SK-N-SH (cell line): ENCODE measurements around the gene CFDP1.

Source experiments
- CTCF ChIP-seq: fragments of 200-600 bp; sonication (generic); IDR thresholded peaks from 2 replicates; pipeline ENCODE4 v1.6.1; 2017; ENCODE audit warnings: antibody characterized with exemption, mild to moderate bottlenecking, moderate library complexity
- EP300 ChIP-seq, 2 experiments: IDR thresholded peaks; 2 replicates each; pipeline versions ENCODE4 v1.4.0 to v1.6.1; 2012; ENCODE audit warnings: borderline replicate concordance in 1 of 2, low read depth in 1 of 2, low read length in 1 of 2
- JUND ChIP-seq: IDR thresholded peaks from 2 replicates; pipeline ENCODE4 v1.4.0; 2012
- MAX ChIP-seq: IDR thresholded peaks from 2 replicates; pipeline ENCODE4 v1.4.0; 2012; ENCODE audit warnings: low read depth
- SMC3 ChIP-seq: IDR thresholded peaks from 2 replicates; pipeline ENCODE4 v1.6.1; 2012; ENCODE audit warnings: low read depth, low read length, improper control_type of control experiment
- TEAD4 ChIP-seq: IDR thresholded peaks from 2 replicates; pipeline ENCODE4 v1.4.0; 2012; ENCODE audit warnings: mild to moderate bottlenecking, borderline replicate concordance; ENCODE audit not compliant: insufficient read depth
- USF1 ChIP-seq: IDR thresholded peaks from 2 replicates; pipeline ENCODE4 v1.4.0; 2012; ENCODE audit warnings: low read depth, borderline replicate concordance

GRCh38 chr16:75394941-75395340, 38.4 kb downstream of the CFDP1 start:
- TF ChIP-seq MAX = no peak
- no peak for TF ChIP-seq CTCF
- no peak for TF ChIP-seq JUND
- no peak for TF ChIP-seq EP300 (IDR thresholded peaks at IDR 0.05; ENCODE audit: borderline replicate concordance in 1 of 2, low read depth in 1 of 2, low read length in 1 of 2)
- no peak for TF ChIP-seq TEAD4
- no peak for TF ChIP-seq SMC3
- TF ChIP-seq USF1 = no peak
